Muscle of leg (tissue), 11 donors: Measurements from ENCODE around the gene PRSS36. TPM values are rescaled to one million over a fixed set of nuclear protein-coding genes. Genes with fewer than 3 reads are reported as not detected.

Experiments
- DNase-seq: peaks from one replicate; pipeline ENCODE4 v3.0.0; 2013
- H3K27ac ChIP-seq: one replicate; pipeline ENCODE4 v1.5.1; 2013; ENCODE audit warnings: mild to moderate bottlenecking, low read length, control low read depth
- H3K27me3 ChIP-seq: one replicate; pipeline ENCODE4 v1.6.1; 2013; ENCODE audit warnings: low read length; ENCODE audit not compliant: control insufficient read depth, insufficient read depth
- H3K36me3 ChIP-seq: one replicate; pipeline ENCODE4 v1.6.1; 2013; ENCODE audit warnings: low read length; ENCODE audit not compliant: control insufficient read depth, insufficient read depth
- H3K4me1 ChIP-seq: one replicate; pipeline ENCODE4 v1.6.1; 2013; ENCODE audit warnings: low read length; ENCODE audit not compliant: control insufficient read depth, insufficient read depth
- H3K4me3 ChIP-seq: one replicate; pipeline ENCODE4 v1.5.1; 2013; ENCODE audit warnings: low read length, control low read depth
- H3K9me3 ChIP-seq: replicated peaks from 2 replicates; pipeline ENCODE4 v1.6.1; 2013; ENCODE audit warnings: low read depth, low read length; ENCODE audit not compliant: control insufficient read depth
- whole genome bisulfite sequencing: methylation state at CpG from one replicate; pipeline ENCODE4 v1.1.5; 2013; ENCODE audit warnings: missing lambda C conversion rate; ENCODE audit not compliant: insufficient coverage; 5-methylcytosine and 5-hydroxymethylcytosine counted together
- polyA plus RNA-seq, 8 donors: library from polyadenylated mRNA; unstranded; fragments of 120-200 nt; gene quantifications; one replicate each; pipeline versions ENCODE4 v1.2.1 to v1.2.3, GENCODE V29; 2013; ENCODE audit warnings: inconsistent platforms in 1 of 8, low replicate concordance in 1 of 8; ENCODE audit not compliant: insufficient read length in 8 of 8, insufficient read depth in 1 of 8
- total RNA-seq: library from RNA; stranded (reverse); fragments of 120-200 nt; gene quantifications from one replicate; pipeline ENCODE4 v1.2.4, GENCODE V29; 2013

The PRSS36 gene
- total and polyA plus RNA-seq, 9 donors, result 0.55 to 2.6 (median 1.7) TPM

- Histone ChIP-seq H3K27me3 (peaks cover 2% of the 10 kb centered on the region), H3K4me3 (no peak overlapping the region), H3K27ac (no peak overlapping the region), H3K4me1 (peaks cover 23% of the 10 kb centered on the region), H3K9me3 (no peaks in the 10 kb centered on the region), H3K36me3 (peaks cover 32% of the 10 kb centered on the region)
- peak; percentile 30 for DNase-seq
- 20% methylated on average over 1 of the region's 18 CpGs for WGBS
Measured at GRCh38 chr16:31134625-31135534, 15.0 kb downstream of the PRSS36 start.

GRCh38 chr16:31134091-31134571 is 15.7 kb downstream of the PRSS36 start:
- peak; percentile 27 for DNase-seq
- H3K27me3 ChIP-seq, result peaks cover 2% of the 10 kb centered on the region
- WGBS, result 43% methylated on average over 3 of the region's 5 CpGs
- H3K9me3 ChIP-seq, result no peaks in the 10 kb centered on the region
- peaks cover 23% of the 10 kb centered on the region for H3K4me1 ChIP-seq
- no peak overlapping the region for H3K4me3 ChIP-seq
- peaks cover 39% of the 10 kb centered on the region for H3K36me3 ChIP-seq
- no peak overlapping the region for H3K27ac ChIP-seq

- peak; percentile 6 for DNase-seq
- Histone ChIP-seq H3K27me3 (peaks cover 2% of the 10 kb centered on the region), H3K9me3 (no peaks in the 10 kb centered on the region), H3K36me3 (peaks cover 48% of the 10 kb centered on the region), H3K4me1 (peaks cover 16% of the 10 kb centered on the region), H3K4me3 (no peak overlapping the region), H3K27ac (no peak overlapping the region)
- WGBS, result no CpG with 5 or more reads among the region's 6 CpGs
Measured at GRCh38 chr16:31133046-31133501, 16.8 kb downstream of the PRSS36 start.

GRCh38 chr16:31132303-31132979 is 17.4 kb downstream of the PRSS36 start:
- Histone ChIP-seq H3K36me3 (peaks cover 55% of the 10 kb centered on the region), H3K4me1 (peaks cover 16% of the 10 kb centered on the region), H3K4me3 (no peak overlapping the region), H3K27ac (no peak overlapping the region), H3K9me3 (no peaks in the 10 kb centered on the region), H3K27me3 (peaks cover 2% of the 10 kb centered on the region)
- 77% methylated on average over 15 of the region's 20 CpGs for WGBS
- peak; percentile 6 for DNase-seq

GRCh38 chr16:31131841-31132271 is 18.0 kb downstream of the PRSS36 start:
- WGBS, result 74% methylated on average over 4 of the region's 5 CpGs
- Histone ChIP-seq H3K36me3 (peaks cover 61% of the 10 kb centered on the region), H3K27me3 (peaks cover 2% of the 10 kb centered on the region), H3K27ac (no peak overlapping the region), H3K4me3 (no peak overlapping the region), H3K4me1 (peaks cover 16% of the 10 kb centered on the region), H3K9me3 (no peaks in the 10 kb centered on the region)
- DNase-seq, result no peak

GRCh38 chr16:31131416-31131815 is 18.4 kb downstream of the PRSS36 start:
- no peak for DNase-seq
- 77% methylated on average over 9 of the region's 11 CpGs for WGBS
- peaks cover 63% of the 10 kb centered on the region for H3K36me3 ChIP-seq
- H3K9me3 ChIP-seq, result no peaks in the 10 kb centered on the region
- H3K27ac ChIP-seq, result no peak overlapping the region
- no peak overlapping the region for H3K4me3 ChIP-seq
- peaks cover 16% of the 10 kb centered on the region for H3K4me1 ChIP-seq
- H3K27me3 ChIP-seq, result peaks cover 2% of the 10 kb centered on the region

GRCh38 chr16:31130899-31131298 is 19.0 kb downstream of the PRSS36 start:
- peaks cover 2% of the 10 kb centered on the region for H3K27me3 ChIP-seq
- H3K4me3 ChIP-seq, result no peak overlapping the region
- H3K9me3 ChIP-seq, result no peaks in the 10 kb centered on the region
- peaks cover 68% of the 10 kb centered on the region for H3K36me3 ChIP-seq
- peaks cover 16% of the 10 kb centered on the region for H3K4me1 ChIP-seq
- DNase-seq, result peak; percentile 4
- no peak overlapping the region for H3K27ac ChIP-seq
- 20% methylated on average over 1 of the region's 6 CpGs for WGBS

GRCh38 chr16:31130336-31130891 is 19.5 kb downstream of the PRSS36 start:
- Histone ChIP-seq H3K4me3 (no peak overlapping the region), H3K27me3 (peaks cover 2% of the 10 kb centered on the region), H3K27ac (no peak overlapping the region), H3K36me3 (peaks cover 73% of the 10 kb centered on the region), H3K9me3 (no peaks in the 10 kb centered on the region), H3K4me1 (peaks cover 14% of the 10 kb centered on the region)
- DNase-seq, result peak; percentile 9
- 85% methylated on average over 9 of the region's 10 CpGs for WGBS

- peak; percentile 54 for DNase-seq
- WGBS, result 60% methylated on average over 29 of the region's 29 CpGs
- Histone ChIP-seq H3K4me1 (peaks cover 9% of the 10 kb centered on the region), H3K27me3 (peaks cover under 1% of the 10 kb centered on the region), H3K36me3 (peaks cover 77% of the 10 kb centered on the region), H3K4me3 (no peak overlapping the region), H3K9me3 (no peaks in the 10 kb centered on the region), H3K27ac (peak overlapping the region; percentile 78)
Measured at GRCh38 chr16:31129568-31130335, 20.1 kb downstream of the PRSS36 start.
